ENCODE results near the gene HAAO.

Gene HAAO

GRCh38 chr2:42769583-42770287 lies 22.6 kb downstream of the HAAO start:
- H3K27me3 ChIP-seq (ENCODE audit: control insufficient read depth in 1 of 2, insufficient read depth in 2 of 2, low read length in 2 of 2) = no peaks in the 10 kb centered on the region
- no peak overlapping the region for H3K27ac ChIP-seq (ENCODE audit: low read depth, low read length)
- no peak overlapping the region for H3K9ac ChIP-seq (ENCODE audit: low read depth in 1 of 2, low read length in 2 of 2)
- H3K4me1 ChIP-seq (ENCODE audit: control insufficient read depth in 1 of 2, insufficient read depth in 2 of 2, low read length in 2 of 2) = no peaks in the 10 kb centered on the region
- peaks cover 0 to 7% of the 10 kb centered on the region in 2 donors for H3K36me3 ChIP-seq (ENCODE audit: control insufficient read depth in 1 of 2, insufficient read depth in 2 of 2, low read length in 2 of 2)
- no peak overlapping the region for H3K4me3 ChIP-seq (ENCODE audit: low read depth in 1 of 2, low read length in 2 of 2)
- no peaks in the 10 kb centered on the region for H3K9me3 ChIP-seq (ENCODE audit: control insufficient read depth in 1 of 2, low read length in 2 of 2)

DNA sequence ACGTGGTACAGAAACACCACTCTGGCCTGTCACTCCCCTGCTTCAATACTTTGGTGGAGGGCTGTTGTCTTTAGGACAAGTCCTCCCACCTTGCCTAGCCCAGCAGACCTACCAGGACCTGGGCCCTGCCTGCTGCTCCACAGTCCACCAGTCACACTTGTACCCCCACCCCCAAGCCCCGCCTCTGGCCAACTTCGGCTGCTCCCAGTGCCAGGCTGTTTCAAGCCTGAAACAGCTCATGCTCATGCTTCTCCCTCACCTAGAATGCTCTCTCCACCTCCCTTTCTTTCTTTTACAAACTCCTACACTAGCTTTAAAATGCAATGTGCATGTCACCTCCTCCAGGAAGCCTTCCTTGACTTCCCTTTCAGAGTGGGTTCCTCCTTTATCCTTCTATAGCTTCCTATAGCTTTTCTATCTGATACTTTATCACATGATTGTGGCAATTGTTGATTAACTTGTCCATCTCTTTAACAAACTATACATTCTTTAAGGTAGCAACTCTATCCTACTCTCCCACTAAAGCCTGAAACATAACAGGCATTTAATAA lies 23.6 kb downstream of the HAAO start:
- no peak overlapping the region for H3K27ac ChIP-seq (ENCODE audit: low read depth, low read length)
- no peaks in the 10 kb centered on the region for H3K9me3 ChIP-seq (ENCODE audit: control insufficient read depth in 1 of 2, low read length in 2 of 2)
- peaks cover 0 to 7% of the 10 kb centered on the region in 2 donors for H3K36me3 ChIP-seq (ENCODE audit: control insufficient read depth in 1 of 2, insufficient read depth in 2 of 2, low read length in 2 of 2)
- no peak overlapping the region for H3K4me3 ChIP-seq (ENCODE audit: low read depth in 1 of 2, low read length in 2 of 2)
- H3K9ac ChIP-seq (ENCODE audit: low read depth in 1 of 2, low read length in 2 of 2) = no peak overlapping the region
- H3K4me1 ChIP-seq (ENCODE audit: control insufficient read depth in 1 of 2, insufficient read depth in 2 of 2, low read length in 2 of 2) = no peaks in the 10 kb centered on the region
- H3K27me3 ChIP-seq (ENCODE audit: control insufficient read depth in 1 of 2, insufficient read depth in 2 of 2, low read length in 2 of 2) = no peaks in the 10 kb centered on the region

DNA sequence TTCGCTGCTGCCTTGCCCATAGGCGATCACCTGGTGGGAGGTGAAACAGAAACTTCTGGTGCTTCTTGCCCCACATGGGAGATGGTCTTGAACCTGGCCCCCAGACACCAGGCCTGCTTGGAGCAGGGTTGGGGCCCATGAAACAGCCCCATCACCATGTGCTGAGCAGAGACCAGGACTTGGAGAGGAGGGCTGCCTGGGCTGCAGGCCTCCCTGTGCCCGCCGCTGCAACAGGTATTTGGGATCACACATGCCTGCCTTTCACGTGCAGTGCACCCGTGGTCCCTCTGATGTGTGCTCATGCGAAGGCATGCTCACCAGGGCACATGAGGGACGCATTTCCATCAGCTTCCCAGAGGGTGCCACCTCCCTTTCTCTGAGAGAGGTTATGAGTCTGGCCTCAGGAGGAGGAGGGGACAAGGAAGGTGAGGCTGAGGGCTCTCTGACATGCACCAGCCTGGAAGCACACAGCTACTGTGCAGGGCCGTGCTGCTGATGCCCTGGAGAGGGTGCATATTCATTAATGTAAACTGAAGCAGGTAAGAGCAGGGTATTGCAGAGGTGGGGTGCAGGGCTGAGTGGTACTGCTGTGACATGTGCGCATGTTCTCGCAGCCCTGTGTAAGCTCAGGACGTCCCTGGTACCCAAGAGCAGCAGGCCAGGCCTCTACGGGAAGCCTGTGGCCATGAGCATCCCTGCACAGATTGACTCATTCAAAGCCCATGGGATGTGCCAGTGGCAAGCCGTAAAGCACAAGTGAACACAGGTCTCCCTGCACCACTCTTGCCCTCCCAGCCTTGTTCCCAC lies 24.3 kb downstream of the HAAO start:
- Histone ChIP-seq H3K4me1 (ENCODE audit: control insufficient read depth in 1 of 2, insufficient read depth in 2 of 2, low read length in 2 of 2) (no peaks in the 10 kb centered on the region), H3K9me3 (ENCODE audit: control insufficient read depth in 1 of 2, low read length in 2 of 2) (no peaks in the 10 kb centered on the region), H3K27me3 (ENCODE audit: control insufficient read depth in 1 of 2, insufficient read depth in 2 of 2, low read length in 2 of 2) (no peaks in the 10 kb centered on the region), H3K27ac (ENCODE audit: low read depth, low read length) (no peak overlapping the region), H3K9ac (ENCODE audit: low read depth in 1 of 2, low read length in 2 of 2) (no peak overlapping the region), H3K36me3 (ENCODE audit: control insufficient read depth in 1 of 2, insufficient read depth in 2 of 2, low read length in 2 of 2) (peaks cover 0 to 7% of the 10 kb centered on the region in 2 donors), H3K4me3 (ENCODE audit: low read depth in 1 of 2, low read length in 2 of 2) (no peak overlapping the region)

- H3K27me3 ChIP-seq (ENCODE audit: control insufficient read depth in 1 of 2, insufficient read depth in 2 of 2, low read length in 2 of 2) = no peaks in the 10 kb centered on the region
- H3K36me3 ChIP-seq (ENCODE audit: control insufficient read depth in 1 of 2, insufficient read depth in 2 of 2, low read length in 2 of 2) = peaks cover 0 to 7% of the 10 kb centered on the region in 2 donors
- no peak overlapping the region for H3K9ac ChIP-seq (ENCODE audit: low read depth in 1 of 2, low read length in 2 of 2)
- H3K4me3 ChIP-seq (ENCODE audit: low read depth in 1 of 2, low read length in 2 of 2) = no peak overlapping the region
- H3K27ac ChIP-seq (ENCODE audit: low read depth, low read length) = no peak overlapping the region
- no peaks in the 10 kb centered on the region for H3K9me3 ChIP-seq (ENCODE audit: control insufficient read depth in 1 of 2, low read length in 2 of 2)
- no peaks in the 10 kb centered on the region for H3K4me1 ChIP-seq (ENCODE audit: control insufficient read depth in 1 of 2, insufficient read depth in 2 of 2, low read length in 2 of 2)
These were observed 25.1 kb downstream of the HAAO start for GRCh38 chr2:42767080-42767898.

DNA sequence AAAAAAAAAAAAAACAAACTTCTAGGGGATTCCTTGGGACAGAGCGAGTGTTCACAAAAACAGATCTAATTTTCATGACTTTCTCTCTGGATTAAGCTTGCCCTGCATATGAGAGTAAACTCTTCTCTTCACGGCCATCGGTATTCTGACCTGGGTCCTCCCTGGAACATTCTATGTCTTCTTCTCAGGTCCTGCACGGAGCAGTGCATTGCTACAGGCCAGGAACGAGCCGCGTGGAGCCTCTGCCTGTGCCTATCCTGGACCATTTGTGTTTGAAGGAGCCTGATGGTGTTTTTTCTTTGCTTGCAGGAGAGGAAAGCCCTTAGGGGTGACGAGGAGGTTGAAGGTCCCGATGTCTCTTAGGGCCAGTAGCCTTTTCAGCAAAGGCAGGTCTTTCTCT lies 26.7 kb downstream of the HAAO start:
- H3K9me3 ChIP-seq (ENCODE audit: control insufficient read depth in 1 of 2, low read length in 2 of 2) = no peaks in the 10 kb centered on the region
- H3K36me3 ChIP-seq (ENCODE audit: control insufficient read depth in 1 of 2, insufficient read depth in 2 of 2, low read length in 2 of 2) = peaks cover 0 to 7% of the 10 kb centered on the region in 2 donors
- no peak overlapping the region for H3K27ac ChIP-seq (ENCODE audit: low read depth, low read length)

GRCh38 chr2:42764901-42765300 lies 27.5 kb downstream of the HAAO start:
- no peak overlapping the region for H3K27ac ChIP-seq (ENCODE audit: low read depth, low read length)
- H3K27me3 ChIP-seq (ENCODE audit: control insufficient read depth in 1 of 2, insufficient read depth in 2 of 2, low read length in 2 of 2) = no peaks in the 10 kb centered on the region
- H3K9ac ChIP-seq (ENCODE audit: low read depth in 1 of 2, low read length in 2 of 2) = no peak overlapping the region
- H3K4me3 ChIP-seq (ENCODE audit: low read depth in 1 of 2, low read length in 2 of 2) = no peak overlapping the region
- H3K36me3 ChIP-seq (ENCODE audit: control insufficient read depth in 1 of 2, insufficient read depth in 2 of 2, low read length in 2 of 2) = peaks cover 0 to 7% of the 10 kb centered on the region in 2 donors
- no peaks in the 10 kb centered on the region for H3K4me1 ChIP-seq (ENCODE audit: control insufficient read depth in 1 of 2, insufficient read depth in 2 of 2, low read length in 2 of 2)
- H3K9me3 ChIP-seq (ENCODE audit: control insufficient read depth in 1 of 2, low read length in 2 of 2) = no peaks in the 10 kb centered on the region

More for the DNA sequence above, 26.7 kb downstream of the HAAO start:
- Histone ChIP-seq H3K27me3 (ENCODE audit: control insufficient read depth in 1 of 2, insufficient read depth in 2 of 2, low read length in 2 of 2) (no peaks in the 10 kb centered on the region), H3K4me1 (ENCODE audit: control insufficient read depth in 1 of 2, insufficient read depth in 2 of 2, low read length in 2 of 2) (no peaks in the 10 kb centered on the region), H3K4me3 (ENCODE audit: low read depth in 1 of 2, low read length in 2 of 2) (no peak overlapping the region), H3K9ac (ENCODE audit: low read depth in 1 of 2, low read length in 2 of 2) (no peak overlapping the region)

DNA sequence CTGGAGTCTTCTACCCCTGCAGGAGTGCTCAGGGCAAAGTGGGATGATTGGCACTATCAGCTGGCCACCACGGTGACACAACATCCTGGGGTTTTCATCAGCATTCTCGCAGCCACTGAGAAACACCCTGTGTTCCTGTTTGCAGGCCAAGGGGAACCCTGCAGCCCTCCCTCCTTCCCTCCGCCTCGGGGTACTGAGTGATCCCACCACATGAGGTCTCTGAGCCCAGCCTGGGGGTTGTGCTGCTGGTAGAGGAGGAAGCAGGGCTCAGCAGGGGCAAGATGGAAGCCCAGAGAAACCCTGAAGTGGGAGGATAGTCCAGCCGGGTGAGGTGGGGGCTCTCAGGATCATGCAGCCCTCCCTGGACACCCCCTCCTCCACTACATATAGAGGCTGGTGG lies 28.3 kb downstream of the HAAO start, which contains the start of gene OXER1:
OXER1 (minus strand) TSS at position 40 of the 400 bp plus-strand sequence. CDS start 73 bp downstream, outside the sequence.
- Histone ChIP-seq H3K4me3 (ENCODE audit: low read depth in 1 of 2, low read length in 2 of 2) (no peak within 1 kb of the TSS), H3K9ac (ENCODE audit: low read depth in 1 of 2, low read length in 2 of 2) (no peak within 1 kb of the TSS), H3K9me3 (ENCODE audit: control insufficient read depth in 1 of 2, low read length in 2 of 2) (no peaks in the 10 kb centered on the region), H3K4me1 (ENCODE audit: control insufficient read depth in 1 of 2, insufficient read depth in 2 of 2, low read length in 2 of 2) (no peaks in the 10 kb centered on the region), H3K27me3 (ENCODE audit: control insufficient read depth in 1 of 2, insufficient read depth in 2 of 2, low read length in 2 of 2) (no peaks in the 10 kb centered on the region), H3K36me3 (ENCODE audit: control insufficient read depth in 1 of 2, insufficient read depth in 2 of 2, low read length in 2 of 2) (peaks cover 0 to 7% of the 10 kb centered on the region in 2 donors), H3K27ac (ENCODE audit: low read depth, low read length) (no peak within 1 kb of the TSS)

DNA sequence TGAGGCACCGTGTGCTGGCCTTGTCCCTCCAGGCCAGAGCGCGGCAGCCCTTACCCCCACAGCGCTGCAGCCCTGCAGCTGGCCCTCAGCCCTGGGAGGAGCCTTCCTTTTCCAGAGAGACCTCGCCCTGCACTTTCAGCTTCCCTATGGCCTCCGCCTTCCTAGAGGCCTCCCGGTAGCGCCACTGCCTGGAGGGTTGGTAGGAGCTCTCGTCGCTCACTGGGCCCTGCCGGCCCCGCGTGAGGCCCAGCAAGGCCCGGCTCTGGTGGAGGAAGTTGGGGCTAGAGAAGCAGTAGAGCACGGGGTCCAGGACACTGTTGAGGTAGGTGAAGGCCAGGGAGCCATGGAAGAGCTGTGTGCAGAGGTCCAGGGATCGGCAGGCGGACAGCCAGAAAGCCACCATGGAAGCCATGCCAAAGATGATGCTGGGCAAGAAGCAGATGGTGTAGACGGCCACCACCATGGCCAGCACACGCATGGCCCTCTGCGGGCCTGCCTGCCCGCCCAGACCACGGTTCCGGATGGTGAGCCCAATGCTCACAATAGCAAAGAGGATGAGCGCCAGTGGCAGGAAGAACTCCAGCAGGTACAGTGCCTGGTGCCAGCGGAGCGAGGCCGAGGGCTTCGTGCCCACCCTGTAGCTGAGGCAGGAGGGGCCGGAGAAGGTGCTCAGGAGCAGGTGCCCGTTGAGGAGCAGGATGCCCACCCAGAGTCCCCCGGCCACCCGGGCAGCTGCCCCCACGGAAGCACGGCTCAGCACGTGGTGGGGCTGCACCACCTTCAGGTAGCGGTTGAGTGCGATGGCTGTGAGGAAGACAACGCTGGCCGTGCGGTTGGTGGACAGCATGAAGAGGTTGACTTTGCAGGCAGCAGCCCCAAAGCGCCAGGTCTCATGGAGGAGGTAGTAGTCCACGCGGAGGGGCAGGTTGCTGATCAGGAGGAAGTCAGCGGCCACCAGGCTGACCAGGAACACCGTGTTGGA lies 29.3 kb downstream of the HAAO start:
- H3K27me3 ChIP-seq (ENCODE audit: control insufficient read depth in 1 of 2, insufficient read depth in 2 of 2, low read length in 2 of 2) = no peaks in the 10 kb centered on the region
- H3K4me1 ChIP-seq (ENCODE audit: control insufficient read depth in 1 of 2, insufficient read depth in 2 of 2, low read length in 2 of 2) = no peaks in the 10 kb centered on the region
- no peak overlapping the region for H3K4me3 ChIP-seq (ENCODE audit: low read depth in 1 of 2, low read length in 2 of 2)
- peaks cover 0 to 5% of the 10 kb centered on the region in 2 donors for H3K36me3 ChIP-seq (ENCODE audit: control insufficient read depth in 1 of 2, insufficient read depth in 2 of 2, low read length in 2 of 2)
- H3K9me3 ChIP-seq (ENCODE audit: control insufficient read depth in 1 of 2, low read length in 2 of 2) = no peaks in the 10 kb centered on the region
- no peak overlapping the region for H3K27ac ChIP-seq (ENCODE audit: low read depth, low read length)
- no peak overlapping the region for H3K9ac ChIP-seq (ENCODE audit: low read depth in 1 of 2, low read length in 2 of 2)

GRCh38 chr2:42762155-42762554 lies 30.2 kb downstream of the HAAO start:
- no peak overlapping the region for H3K9ac ChIP-seq (ENCODE audit: low read depth in 1 of 2, low read length in 2 of 2)
- H3K27ac ChIP-seq (ENCODE audit: low read depth, low read length) = no peak overlapping the region

More at GRCh38 chr2:42762155-42762554, 30.2 kb downstream of the HAAO start:
- H3K9me3 ChIP-seq (ENCODE audit: control insufficient read depth in 1 of 2, low read length in 2 of 2) = no peaks in the 10 kb centered on the region
- H3K36me3 ChIP-seq (ENCODE audit: control insufficient read depth in 1 of 2, insufficient read depth in 2 of 2, low read length in 2 of 2) = peaks cover 0 to 3% of the 10 kb centered on the region in 2 donors
- no peaks in the 10 kb centered on the region for H3K4me1 ChIP-seq (ENCODE audit: control insufficient read depth in 1 of 2, insufficient read depth in 2 of 2, low read length in 2 of 2)
- no peak overlapping the region for H3K4me3 ChIP-seq (ENCODE audit: low read depth in 1 of 2, low read length in 2 of 2)
- no peaks in the 10 kb centered on the region for H3K27me3 ChIP-seq (ENCODE audit: control insufficient read depth in 1 of 2, insufficient read depth in 2 of 2, low read length in 2 of 2)
